Measurements from ENCODE around the gene DNLZ.

DNLZ gene

DNA sequence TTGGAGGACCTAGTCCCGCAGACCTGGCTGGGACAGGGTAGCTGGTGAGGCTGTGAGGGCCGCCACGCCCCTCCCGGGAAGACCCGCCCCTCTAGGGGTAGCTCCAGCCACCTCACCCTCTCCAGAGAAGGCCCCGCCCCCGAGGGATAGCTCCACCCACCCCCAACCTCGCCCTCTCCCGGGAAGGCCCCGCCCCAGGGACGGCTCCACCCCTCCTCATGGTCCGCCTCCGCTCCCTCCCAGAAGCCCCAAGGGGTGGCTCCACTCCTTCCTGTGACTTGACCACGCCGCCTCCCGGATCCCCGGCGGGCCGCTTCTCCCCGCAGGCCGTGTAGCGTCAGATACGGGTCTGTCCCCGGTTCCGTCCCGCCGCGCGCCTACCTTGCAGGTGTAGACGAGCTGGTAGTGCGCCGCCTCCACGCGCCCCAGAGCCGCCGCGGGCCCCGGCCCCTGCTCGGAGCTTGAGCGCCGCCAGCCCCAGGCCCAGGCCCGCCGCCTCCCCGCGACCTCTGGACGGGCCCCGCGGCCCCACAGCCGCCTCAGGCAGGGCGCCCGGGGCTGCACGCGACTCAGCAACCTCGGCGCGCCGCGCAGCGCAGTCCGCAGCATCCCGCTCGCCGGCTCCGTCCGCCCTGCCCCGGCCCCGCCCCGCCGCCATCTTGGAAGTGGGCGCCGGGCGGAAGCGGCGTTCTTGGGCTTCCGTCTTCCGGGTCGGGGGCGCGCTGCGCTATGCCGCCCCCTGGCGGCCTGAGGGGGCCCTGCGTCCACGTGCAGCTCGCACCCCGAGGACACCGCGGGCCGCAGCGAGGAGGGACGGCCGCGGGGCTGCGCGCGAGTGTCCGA is at the start of gene DNLZ:
DNLZ (minus strand) TSS at position 639 of the 843 bp plus-strand sequence; CDS start at position 609, 30 bp downstream.
- TF ChIP-seq GATA2 (IDR thresholded peaks at IDR 0.05; ENCODE audit: low read depth, low read length): no peak
- TF ChIP-seq GATA3 (IDR thresholded peaks at IDR 0.05; ENCODE audit: low read depth, low read length): no peak

GRCh38 chr9:136412962-136413361 is 49.4 kb upstream of the DNLZ start:
- TF ChIP-seq GATA3 (IDR thresholded peaks at IDR 0.05; ENCODE audit: low read depth, low read length) (no peak), GATA2 (IDR thresholded peaks at IDR 0.05; ENCODE audit: low read depth, low read length) (no peak)

DNA sequence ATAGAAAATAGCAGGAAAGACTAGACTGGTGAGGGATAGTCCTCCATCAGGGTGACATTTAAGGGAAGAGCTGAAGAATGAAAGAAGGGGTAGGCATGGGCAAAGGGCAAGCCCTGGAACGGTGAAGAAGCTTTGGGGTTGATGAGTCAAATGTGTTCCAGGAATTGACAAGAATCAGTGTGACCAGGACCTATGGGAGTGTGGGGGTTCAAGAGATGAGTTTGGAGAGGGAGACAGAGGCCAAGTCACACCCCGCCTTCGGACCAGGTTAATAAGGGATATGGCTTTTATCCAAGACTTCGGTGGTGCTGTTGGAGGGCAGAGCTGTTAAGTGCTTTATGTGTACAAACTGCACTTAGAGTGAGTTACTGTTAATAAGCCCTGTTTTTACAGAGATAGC is 47.8 kb upstream of the DNLZ start:
- TF ChIP-seq GATA2 (IDR thresholded peaks at IDR 0.05; ENCODE audit: low read depth, low read length) (no peak), GATA3 (IDR thresholded peaks at IDR 0.05; ENCODE audit: low read depth, low read length) (no peak)

DNA sequence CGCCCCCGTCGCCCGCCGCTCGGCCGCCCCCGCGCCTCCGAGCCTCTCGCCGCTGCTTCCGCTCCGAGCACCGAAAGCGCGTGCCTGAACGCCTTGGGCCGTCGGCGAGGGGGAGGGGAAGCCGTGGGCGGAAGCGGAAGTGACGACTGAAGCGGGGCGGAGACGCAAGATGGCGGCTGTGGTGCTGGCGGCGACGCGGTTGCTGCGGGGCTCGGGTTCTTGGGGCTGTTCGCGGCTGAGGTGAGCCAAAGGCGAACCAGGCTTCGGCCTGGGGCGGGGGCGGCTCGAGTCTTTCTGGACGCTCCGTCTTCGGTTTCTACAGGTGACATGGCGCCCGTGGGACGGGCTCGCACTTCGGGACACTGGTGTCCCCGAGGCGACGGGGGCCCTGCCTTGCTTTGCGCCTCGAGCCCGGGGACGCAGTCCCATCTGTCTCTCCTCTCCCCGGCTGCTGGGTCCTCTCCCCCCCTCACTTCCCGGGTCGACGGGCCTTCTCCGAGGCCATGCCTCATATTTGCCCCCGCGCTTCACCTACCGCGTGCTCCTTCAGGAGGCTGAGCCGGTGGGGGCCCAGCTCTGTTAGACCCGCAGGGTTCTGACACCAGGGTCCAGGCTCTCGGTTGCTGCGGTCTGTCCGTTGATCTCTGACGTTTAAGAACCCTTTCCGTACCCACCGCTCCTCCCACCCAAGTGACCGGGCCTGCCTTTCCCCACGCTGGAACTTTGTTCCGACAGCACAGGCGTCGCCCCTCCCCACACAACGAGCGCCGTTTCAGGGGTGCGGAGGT is 47.1 kb upstream of the DNLZ start, which contains the start of the genes ENTR1 and PMPCA:
ENTR1 (minus strand) TSS at position 115 of the 788 bp plus-strand sequence. CDS start 217 bp downstream, outside the sequence.
PMPCA (plus strand) TSS at position 159 of the 788 bp plus-strand sequence; CDS start at position 170, 11 bp downstream.
- no peak for TF ChIP-seq GATA2 (IDR thresholded peaks at IDR 0.05; ENCODE audit: low read depth, low read length)
- TF ChIP-seq GATA3 (IDR thresholded peaks at IDR 0.05; ENCODE audit: low read depth, low read length): no peak

GRCh38 chr9:136409557-136410455 is 46.3 kb upstream of the DNLZ start:
- no peak for TF ChIP-seq GATA3 (IDR thresholded peaks at IDR 0.05; ENCODE audit: low read depth, low read length)
- no peak for TF ChIP-seq GATA2 (IDR thresholded peaks at IDR 0.05; ENCODE audit: low read depth, low read length)

GRCh38 chr9:136407911-136408310 is 44.4 kb upstream of the DNLZ start:
- TF ChIP-seq GATA3 (IDR thresholded peaks at IDR 0.05; ENCODE audit: low read depth, low read length): no peak
- TF ChIP-seq GATA2 (IDR thresholded peaks at IDR 0.05; ENCODE audit: low read depth, low read length): no peak

- TF ChIP-seq GATA2 (IDR thresholded peaks at IDR 0.05; ENCODE audit: low read depth, low read length): no peak
- no peak for TF ChIP-seq GATA3 (IDR thresholded peaks at IDR 0.05; ENCODE audit: low read depth, low read length)
Observed at GRCh38 chr9:136405481-136405880, 41.9 kb upstream of the DNLZ start.

- TF ChIP-seq GATA3 (IDR thresholded peaks at IDR 0.05; ENCODE audit: low read depth, low read length): no peak
- no peak for TF ChIP-seq GATA2 (IDR thresholded peaks at IDR 0.05; ENCODE audit: low read depth, low read length)
Observed at GRCh38 chr9:136404801-136405136, 41.2 kb upstream of the DNLZ start.

DNA sequence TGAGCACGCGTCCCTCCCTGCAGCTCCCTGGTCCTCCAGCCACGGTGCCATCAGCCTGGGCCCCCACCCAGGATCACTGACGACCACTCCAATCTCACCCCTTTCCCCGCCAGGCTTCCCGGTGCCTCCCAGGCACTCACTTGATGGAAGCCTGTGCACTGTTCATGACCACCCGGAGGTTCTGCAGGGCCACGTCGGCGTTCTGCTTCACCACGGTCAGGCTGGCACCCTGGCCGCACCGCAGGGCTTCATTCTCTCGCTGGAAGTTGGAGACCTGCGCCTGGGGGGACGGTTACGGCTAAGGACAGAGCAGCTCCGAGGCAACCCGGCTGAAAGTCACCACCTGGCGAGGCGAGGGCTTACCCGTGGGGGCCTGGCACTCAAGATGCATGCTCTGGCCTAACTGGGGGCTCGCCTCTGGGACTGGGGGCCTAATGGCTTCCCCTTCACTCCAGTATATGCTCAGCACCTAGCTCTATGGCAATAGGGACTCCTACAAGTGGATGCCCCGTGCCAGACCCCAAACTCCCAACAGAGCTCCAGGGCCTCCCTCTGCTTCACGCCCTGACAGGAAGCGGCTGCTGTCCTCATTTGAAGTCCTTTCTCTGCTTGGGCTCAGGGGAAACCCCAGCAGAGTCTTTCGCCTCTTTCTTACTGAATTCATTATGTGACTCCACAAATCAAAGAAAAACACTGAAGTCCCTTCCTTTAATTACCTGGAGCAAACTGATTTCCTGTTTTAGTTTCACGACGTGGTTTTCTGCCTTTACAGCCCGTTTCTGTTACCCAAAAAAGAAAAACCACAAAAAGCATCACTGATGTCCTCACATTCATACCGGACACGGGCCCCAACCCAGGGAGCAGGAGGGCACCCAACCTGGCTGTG is 40.6 kb upstream of the DNLZ start:
- TF ChIP-seq GATA3 (IDR thresholded peaks at IDR 0.05; ENCODE audit: low read depth, low read length): no peak
- no peak for TF ChIP-seq GATA2 (IDR thresholded peaks at IDR 0.05; ENCODE audit: low read depth, low read length)

DNA sequence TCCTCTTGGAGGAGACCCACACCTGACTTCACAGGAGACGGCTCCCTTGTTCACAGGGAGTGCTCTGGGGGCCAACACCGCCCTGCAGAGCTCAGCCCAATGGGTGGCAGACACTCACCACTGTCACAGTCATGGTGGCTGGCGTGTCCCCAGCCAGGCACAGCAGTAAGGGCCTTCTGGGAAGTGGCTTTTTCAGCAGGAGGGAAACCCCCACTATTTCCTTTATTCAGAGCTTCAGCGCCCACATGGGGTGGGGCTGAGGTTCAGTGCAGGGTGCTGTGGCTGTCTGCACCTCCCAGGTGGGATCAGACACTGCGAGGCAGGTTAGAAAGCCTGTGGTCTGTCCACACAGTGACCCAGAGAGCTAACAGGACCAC is 40.0 kb upstream of the DNLZ start:
- TF ChIP-seq GATA2 (IDR thresholded peaks at IDR 0.05; ENCODE audit: low read depth, low read length): no peak

- no peak for TF ChIP-seq GATA3 (IDR thresholded peaks at IDR 0.05; ENCODE audit: low read depth, low read length)
- no peak for TF ChIP-seq GATA2 (IDR thresholded peaks at IDR 0.05; ENCODE audit: low read depth, low read length)
Observed at GRCh38 chr9:136402067-136402466, 38.5 kb upstream of the DNLZ start.

GRCh38 chr9:136401173-136401922 is 37.8 kb upstream of the DNLZ start:
- TF ChIP-seq GATA2 (IDR thresholded peaks at IDR 0.05; ENCODE audit: low read depth, low read length) (no peak), GATA3 (IDR thresholded peaks at IDR 0.05; ENCODE audit: low read depth, low read length) (no peak)

Measured in SH-SY5Y (cell line).